22Rv1 (cell line): Measurements from ENCODE around the gene APOC4.
"Not testable (repeated sequence)": the region's sequence is repeated elsewhere in the genome, so short reads cannot be mapped to it uniquely, and the experiment has no call there.

Source experiments
- H3K27ac ChIP-seq: fragments of 450-650 bp; 2 replicates; pipeline ENCODE4 v1.5.1; 2017
- CTCF ChIP-seq: fragments of 450-650 bp; IDR thresholded peaks from 2 replicates; pipeline ENCODE4 v1.5.1; 2017; ENCODE audit warnings: mild to moderate bottlenecking
- ZFX ChIP-seq: fragments of 450-650 bp; IDR thresholded peaks from 2 replicates; pipeline ENCODE4 v1.6.1; 2017; ENCODE audit warnings: antibody characterized with exemption, borderline replicate concordance

APOC4 gene

GRCh38 chr19:44957526-44957925, 15.5 kb downstream of the APOC4 start:
- TF ChIP-seq CTCF (no peak), ZFX (no peak)
- H3K27ac ChIP-seq = no peak overlapping the region

DNA sequence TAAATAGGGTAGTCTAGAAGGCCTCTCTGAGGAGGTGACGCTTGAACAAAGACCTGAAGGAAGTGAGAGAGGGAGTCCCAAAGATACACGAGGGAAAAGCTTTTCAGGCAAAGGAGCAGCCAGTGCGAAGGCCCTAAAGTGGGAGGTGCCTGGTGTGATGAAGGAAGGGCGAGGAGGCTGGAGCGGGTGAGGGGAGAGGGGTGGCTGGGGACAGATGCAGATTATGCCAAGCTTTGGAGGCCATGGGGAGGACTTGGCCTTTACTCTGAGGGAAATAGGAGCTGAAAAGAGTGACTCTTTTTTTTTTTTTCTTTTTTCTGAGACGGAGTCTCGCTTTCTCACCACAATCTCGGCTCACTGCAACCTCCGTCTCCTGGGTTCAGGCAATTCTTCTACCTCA, 16.1 kb downstream of the APOC4 start:
- TF ChIP-seq ZFX (no peak), CTCF (no peak)
- H3K27ac ChIP-seq = no peak overlapping the region

GRCh38 chr19:44959691-44960090, 17.7 kb downstream of the APOC4 start:
- H3K27ac ChIP-seq = no peak overlapping the region
- TF ChIP-seq ZFX = no peak

DNA sequence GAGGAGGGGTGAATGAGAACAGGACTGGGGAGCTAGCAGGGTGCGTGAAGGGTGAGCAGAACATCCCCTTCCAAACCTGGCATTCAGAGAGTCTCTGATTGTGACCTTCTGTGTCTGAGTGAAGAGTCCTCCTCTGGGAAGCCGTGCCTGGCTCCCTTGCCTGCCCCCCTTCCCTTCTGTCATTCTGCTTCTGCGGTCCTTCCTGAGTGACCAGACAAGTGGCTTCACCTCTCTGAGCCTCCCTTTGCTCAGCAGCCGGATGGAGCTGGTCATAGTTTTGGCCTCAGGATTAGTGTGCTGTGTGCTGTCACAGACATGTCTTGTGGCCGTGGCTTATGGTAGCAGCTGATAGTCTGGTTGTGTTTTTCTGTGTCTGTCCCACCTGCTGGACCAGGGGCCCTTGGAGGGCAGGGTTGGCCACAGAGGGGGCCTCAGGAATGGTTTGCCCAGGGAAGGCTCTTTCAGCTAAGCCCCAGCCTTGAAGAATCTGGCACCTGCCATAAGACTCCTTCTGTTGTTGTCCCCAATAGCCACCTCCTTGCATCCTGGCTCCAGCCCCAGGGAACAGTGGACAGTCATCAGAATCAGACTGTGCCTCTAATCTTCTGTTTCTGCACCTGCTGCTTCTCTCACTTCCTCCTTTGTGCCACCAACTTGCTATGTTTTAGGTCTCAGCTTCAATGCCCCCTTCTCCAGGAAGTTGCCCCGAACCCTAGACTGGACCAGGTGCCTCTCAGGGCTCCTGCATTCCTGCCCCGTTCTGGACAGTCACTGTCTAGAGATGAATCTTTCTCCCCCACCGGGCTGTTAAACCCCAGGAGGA, 19.1 kb downstream of the APOC4 start:
- TF ChIP-seq ZFX = no peak
- no peak for TF ChIP-seq CTCF

DNA sequence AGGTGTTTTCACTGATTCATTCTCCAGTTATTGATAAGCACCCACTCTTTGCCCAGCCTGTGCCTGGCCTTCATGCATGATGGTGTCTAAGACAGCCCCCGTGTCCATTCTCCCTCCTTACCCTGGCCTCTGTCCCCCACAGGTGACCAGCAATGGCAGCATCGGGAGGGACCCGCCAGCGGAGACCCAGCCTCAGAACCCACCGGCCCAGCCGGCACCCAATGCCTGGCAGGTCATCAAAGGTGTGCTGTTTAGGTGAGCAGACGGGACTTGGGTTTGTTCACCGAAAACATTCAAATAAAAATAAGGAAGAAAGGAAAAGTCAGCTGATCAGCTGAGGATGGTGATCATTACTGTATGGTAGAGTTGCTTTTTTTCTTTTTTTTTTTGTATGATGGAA, 19.8 kb downstream of the APOC4 start:
- H3K27ac ChIP-seq = no peak overlapping the region
- no peak for TF ChIP-seq ZFX
- no peak for TF ChIP-seq CTCF

More for the DNA sequence above, 19.1 kb downstream of the APOC4 start:
- H3K27ac ChIP-seq = no peak overlapping the region

DNA sequence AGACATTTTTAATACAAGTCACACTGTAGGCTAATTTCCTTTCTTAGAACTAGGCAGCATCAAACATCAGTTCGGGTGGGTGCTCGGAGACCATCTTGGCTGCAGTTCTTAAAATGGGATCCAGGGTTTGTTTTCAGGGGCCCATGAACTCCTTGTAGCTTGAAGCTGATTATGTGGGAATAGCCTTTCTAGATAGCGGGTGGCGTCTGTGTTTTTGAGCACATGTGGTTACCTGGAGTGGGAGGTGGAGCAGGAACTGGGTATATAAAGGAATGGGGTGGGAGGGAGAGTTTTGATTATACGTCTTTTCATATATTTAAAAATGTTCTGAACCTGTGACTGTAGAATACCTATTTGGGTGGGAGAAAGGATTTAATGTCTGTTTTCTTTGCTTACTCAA, 26.1 kb downstream of the APOC4 start:
- H3K27ac ChIP-seq = no peak overlapping the region
- no peak for TF ChIP-seq CTCF
- TF ChIP-seq ZFX = no peak

GRCh38 chr19:44968670-44969069, 26.6 kb downstream of the APOC4 start:
- no peak overlapping the region for H3K27ac ChIP-seq
- no peak for TF ChIP-seq CTCF
- TF ChIP-seq ZFX = no peak

DNA sequence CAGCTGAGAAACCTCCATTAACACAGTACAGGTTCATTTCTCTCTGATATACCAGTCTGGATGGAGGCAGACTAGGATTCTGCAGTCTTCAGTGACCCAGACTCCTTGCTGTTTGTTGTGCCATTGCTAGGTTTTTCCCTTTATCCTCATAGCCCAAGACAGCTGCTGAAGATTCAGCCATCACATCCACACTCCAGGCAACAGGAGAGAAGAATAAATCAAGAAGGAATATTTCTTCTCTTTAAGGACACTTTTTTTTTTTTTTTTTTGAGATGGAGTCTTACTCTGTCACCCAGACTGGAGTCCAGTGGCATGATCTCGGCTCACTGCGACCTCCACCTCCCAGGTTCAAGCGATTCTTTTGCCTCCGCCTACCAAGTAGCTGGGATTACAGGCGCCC, 27.4 kb downstream of the APOC4 start:
- no peak overlapping the region for H3K27ac ChIP-seq
- no peak for TF ChIP-seq CTCF
- TF ChIP-seq ZFX = no peak

DNA sequence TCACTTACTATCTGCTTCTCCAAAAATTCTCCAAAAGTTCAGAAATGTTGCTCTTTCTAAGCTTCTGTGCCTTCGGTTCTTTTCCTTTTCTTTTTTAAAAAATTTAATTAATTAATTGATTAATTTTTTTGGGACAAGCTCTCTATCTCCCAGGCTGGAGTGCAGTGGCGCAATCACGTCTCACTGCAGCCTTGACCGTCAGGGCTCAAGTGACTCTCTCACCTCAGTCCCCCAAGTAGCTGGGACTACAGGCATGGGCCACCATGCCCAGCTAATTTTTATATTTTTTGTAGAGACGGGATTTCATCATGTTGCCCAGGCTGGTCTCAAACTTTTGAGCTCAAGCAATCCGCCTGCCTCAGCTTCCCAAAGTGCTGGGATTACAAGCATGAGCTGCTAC, 29.4 kb downstream of the APOC4 start:
- H3K27ac ChIP-seq = not testable (repeated sequence)
